Activated T-helper 17 cell treated with anti-CD3 and anti-CD28 coated beads, Interleukin-2, amount 50 U/mL, for 72 hours (primary cell): Measurements from ENCODE around the gene GRIA4. TPM values are rescaled to one million over a fixed set of nuclear protein-coding genes. Genes with fewer than 3 reads are reported as not detected.
"Not testable (repeated sequence)": the region's sequence is repeated elsewhere in the genome, so short reads cannot be mapped to it uniquely, and the experiment has no call there.

Experiments used
- ATAC-seq: fragments of 150-1000 bp; cut with Tn5 transposase; replicated peaks from 2 replicates; pipeline ENCODE4 v1.10.0; 2021; ENCODE audit warnings: mild to moderate bottlenecking, moderate library complexity
- H3K27ac Mint-ChIP-seq: one replicate; pipeline ENCODE4 v1.8.0; 2022; ENCODE audit warnings: mixed read lengths
- H3K27me3 Mint-ChIP-seq: one replicate; pipeline ENCODE4 v1.8.0; 2022; ENCODE audit warnings: mixed read lengths
- H3K36me3 Mint-ChIP-seq: one replicate; pipeline ENCODE4 v1.8.0; 2022; ENCODE audit warnings: low read depth, mild to moderate bottlenecking, mixed read lengths
- H3K4me1 Mint-ChIP-seq: one replicate; pipeline ENCODE4 v1.8.0; 2022; ENCODE audit warnings: mixed read lengths
- H3K4me3 Mint-ChIP-seq: one replicate; pipeline ENCODE4 v1.8.0; 2022; ENCODE audit warnings: mild to moderate bottlenecking, mixed read lengths
- H3K9me3 Mint-ChIP-seq: one replicate; pipeline ENCODE4 v1.8.0; 2022; ENCODE audit warnings: mixed read lengths
- total RNA-seq, 2 donors: library from RNA; stranded (reverse); gene quantifications; one replicate each; pipeline ENCODE4 v1.2.3, GENCODE V29; 2022

Gene GRIA4
- total RNA-seq, 2 donors from 2014 or later, result not detected

DNA sequence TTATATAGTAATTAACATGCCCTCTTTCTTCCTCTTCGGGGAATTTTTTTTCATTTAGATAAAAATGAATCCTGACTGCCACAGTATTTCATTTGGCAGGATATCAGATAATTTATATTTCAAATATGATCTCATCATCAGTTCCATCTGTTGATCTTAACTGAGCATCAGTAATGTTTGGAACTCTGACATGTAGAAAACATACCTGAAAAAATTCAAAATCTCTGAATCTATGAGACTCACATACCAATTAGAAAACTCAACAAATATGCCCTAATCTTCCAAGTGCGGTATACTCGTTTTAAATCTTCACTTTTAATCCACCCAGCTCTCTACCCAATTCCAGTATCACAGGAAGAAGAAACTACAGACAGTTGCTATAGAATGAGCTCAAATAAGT, 250.2 kb downstream of the GRIA4 start:
- ATAC-seq, result no peak
- no peaks in the 10 kb centered on the region for H3K4me1 Mint-ChIP-seq
- peaks cover 12% of the 10 kb centered on the region for H3K27me3 Mint-ChIP-seq
- H3K9me3 Mint-ChIP-seq, result no peaks in the 10 kb centered on the region
- no peak overlapping the region for H3K4me3 Mint-ChIP-seq
- no peaks in the 10 kb centered on the region for H3K36me3 Mint-ChIP-seq
- no peak overlapping the region for H3K27ac Mint-ChIP-seq

- Mint-ChIP-seq H3K27ac (no peak overlapping the region), H3K27me3 (peaks cover 10% of the 10 kb centered on the region), H3K9me3 (no peaks in the 10 kb centered on the region), H3K36me3 (no peaks in the 10 kb centered on the region), H3K4me3 (no peak overlapping the region), H3K4me1 (no peaks in the 10 kb centered on the region)
- ATAC-seq, result no peak
Measured at GRCh38 chr11:105861225-105861624, 251.4 kb downstream of the GRIA4 start.

- H3K9me3 Mint-ChIP-seq, result no peaks in the 10 kb centered on the region
Measured at GRCh38 chr11:105862736-105863367, 253.0 kb downstream of the GRIA4 start.

GRCh38 chr11:105863523-105863922, 253.7 kb downstream of the GRIA4 start:
- Mint-ChIP-seq H3K4me3 (no peak overlapping the region), H3K27ac (no peak overlapping the region), H3K9me3 (no peaks in the 10 kb centered on the region), H3K27me3 (peaks cover 16% of the 10 kb centered on the region), H3K4me1 (no peaks in the 10 kb centered on the region), H3K36me3 (no peaks in the 10 kb centered on the region)
- ATAC-seq, result no peak

More at GRCh38 chr11:105862736-105863367, 253.0 kb downstream of the GRIA4 start:
- Mint-ChIP-seq H3K36me3 (no peaks in the 10 kb centered on the region), H3K27me3 (peaks cover 12% of the 10 kb centered on the region), H3K27ac (no peak overlapping the region), H3K4me1 (no peaks in the 10 kb centered on the region), H3K4me3 (no peak overlapping the region)
- ATAC-seq, result no peak

DNA sequence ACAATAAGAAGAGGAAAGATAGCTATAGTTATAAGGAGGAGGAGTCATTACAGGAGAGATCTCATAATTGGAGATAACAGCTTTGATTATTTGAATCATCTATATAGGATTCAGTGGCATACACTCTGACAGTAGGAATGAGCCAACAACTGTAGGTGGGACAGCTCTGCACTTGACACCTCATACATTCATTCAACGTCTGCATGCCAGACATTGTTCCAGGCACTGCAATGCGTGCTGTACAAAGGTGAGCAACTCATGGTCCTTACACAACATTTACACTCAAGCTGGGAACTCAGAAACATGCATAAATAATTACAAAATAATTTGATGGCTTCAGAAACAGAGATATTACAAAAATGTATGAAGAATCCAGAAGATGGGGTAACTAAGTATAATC, 257.9 kb downstream of the GRIA4 start:
- no peak for ATAC-seq
- no peak overlapping the region for H3K4me3 Mint-ChIP-seq
- no peaks in the 10 kb centered on the region for H3K9me3 Mint-ChIP-seq
- peaks cover 21% of the 10 kb centered on the region for H3K27me3 Mint-ChIP-seq
- no peaks in the 10 kb centered on the region for H3K4me1 Mint-ChIP-seq
- no peak overlapping the region for H3K27ac Mint-ChIP-seq
- H3K36me3 Mint-ChIP-seq, result no peaks in the 10 kb centered on the region

DNA sequence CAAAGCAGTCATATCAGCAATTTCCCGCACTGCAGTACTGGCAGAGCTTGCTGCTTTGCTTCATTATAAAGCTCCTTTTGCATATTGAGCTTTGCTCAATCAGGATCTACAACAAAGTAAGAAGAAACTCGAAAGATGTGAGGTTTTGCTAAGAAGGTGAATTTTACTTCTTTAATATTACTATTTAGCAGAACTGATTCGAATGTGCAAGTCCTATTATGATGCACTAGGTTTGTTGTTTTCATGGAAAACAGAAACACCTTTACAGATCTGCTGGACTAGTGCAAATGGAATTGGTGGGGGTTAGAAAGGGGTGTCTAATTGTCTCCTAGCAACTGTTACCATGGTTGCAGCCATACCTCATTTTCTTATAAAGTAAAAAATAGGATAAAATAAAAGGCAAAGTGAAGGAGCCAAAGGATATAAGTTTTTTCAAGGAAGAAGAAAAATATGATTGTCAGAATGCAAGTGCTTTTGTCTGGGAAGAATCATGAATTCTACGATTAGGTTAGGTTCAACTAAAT, 259.0 kb downstream of the GRIA4 start:
- Mint-ChIP-seq H3K4me1 (no peaks in the 10 kb centered on the region), H3K9me3 (no peaks in the 10 kb centered on the region), H3K36me3 (no peaks in the 10 kb centered on the region), H3K27ac (no peak overlapping the region), H3K4me3 (no peak overlapping the region), H3K27me3 (peaks cover 20% of the 10 kb centered on the region)
- ATAC-seq, result no peak

DNA sequence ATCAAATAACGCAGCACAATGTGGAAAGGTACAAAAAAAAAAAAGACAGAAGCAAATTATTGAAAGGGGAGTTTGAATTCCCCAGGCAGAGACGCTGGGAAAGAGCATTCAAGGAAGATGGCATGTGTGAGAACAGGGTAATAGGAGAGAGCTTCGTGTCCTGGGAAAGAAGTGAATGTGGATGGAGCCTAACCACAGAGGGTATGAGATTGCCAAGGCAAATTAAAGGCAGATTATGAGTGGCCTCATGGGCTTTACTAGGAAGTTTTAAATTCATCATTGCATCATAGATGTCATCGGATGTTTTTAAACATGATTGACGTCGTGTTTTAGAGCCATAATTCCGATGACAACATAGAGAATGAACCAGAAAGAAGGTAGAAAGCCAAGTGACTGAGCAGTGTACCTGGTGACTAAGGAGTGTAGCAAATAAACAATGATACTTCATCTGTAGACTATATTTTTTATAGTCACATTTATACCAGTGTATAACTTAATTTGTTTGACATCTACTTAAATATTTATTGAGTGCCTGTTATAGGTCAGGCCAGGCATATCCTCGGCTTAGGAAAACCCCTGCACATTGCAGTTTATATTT, 260.7 kb downstream of the GRIA4 start:
- Mint-ChIP-seq H3K27ac (no peak overlapping the region), H3K27me3 (peaks cover 20% of the 10 kb centered on the region), H3K4me1 (no peaks in the 10 kb centered on the region), H3K4me3 (no peak overlapping the region), H3K36me3 (no peaks in the 10 kb centered on the region), H3K9me3 (no peaks in the 10 kb centered on the region)
- no peak for ATAC-seq

DNA sequence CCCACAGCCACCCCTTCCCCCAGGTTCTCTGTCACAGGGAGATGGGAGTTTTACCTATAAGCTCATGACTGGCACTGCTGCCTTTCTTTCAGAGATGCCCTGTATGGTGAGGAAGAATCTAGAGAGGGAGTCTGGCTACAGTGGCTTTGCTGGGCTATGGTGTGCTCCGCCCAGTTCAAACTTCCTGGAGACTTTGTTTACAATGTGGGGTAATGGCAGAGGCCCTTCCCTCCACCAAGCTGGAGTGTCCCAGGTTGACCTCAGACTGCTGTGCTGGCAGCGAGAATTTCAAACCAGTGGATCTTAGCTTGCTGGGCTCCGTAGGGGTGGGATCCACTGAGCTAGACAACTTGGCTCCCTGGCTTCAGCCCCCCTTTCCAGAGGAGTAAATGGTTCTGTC, 268.6 kb downstream of the GRIA4 start:
- no peaks in the 10 kb centered on the region for H3K9me3 Mint-ChIP-seq

DNA sequence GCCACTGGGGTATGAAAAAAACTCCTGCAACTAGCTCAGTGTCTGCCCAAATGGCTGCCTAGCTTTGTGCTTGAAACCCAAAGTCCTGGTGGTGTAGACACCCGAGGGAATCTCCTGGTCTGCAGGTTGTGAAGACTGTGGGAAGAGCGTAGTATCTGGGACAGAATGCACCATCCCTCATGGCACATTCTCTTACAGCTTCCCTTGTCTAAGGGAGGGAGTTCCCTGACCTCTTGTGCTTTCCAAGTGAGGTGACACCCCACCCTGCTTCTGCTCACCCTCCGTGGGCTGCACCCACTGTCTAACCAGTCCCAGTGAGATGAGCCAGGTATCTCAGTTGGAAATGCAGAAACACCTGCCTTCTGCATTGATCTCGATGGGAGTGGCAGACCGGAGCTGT, 269.1 kb downstream of the GRIA4 start:
- not testable (repeated sequence) for H3K27me3 Mint-ChIP-seq, H3K9me3 Mint-ChIP-seq, H3K27ac Mint-ChIP-seq, H3K4me3 Mint-ChIP-seq, H3K4me1 Mint-ChIP-seq, ATAC-seq, H3K36me3 Mint-ChIP-seq

More for the DNA sequence above, 268.6 kb downstream of the GRIA4 start:
- H3K4me1 Mint-ChIP-seq, result no peaks in the 10 kb centered on the region
- no peak for ATAC-seq
- no peak overlapping the region for H3K4me3 Mint-ChIP-seq
- H3K27me3 Mint-ChIP-seq, result peaks cover 6% of the 10 kb centered on the region
- H3K27ac Mint-ChIP-seq, result no peak overlapping the region
- no peaks in the 10 kb centered on the region for H3K36me3 Mint-ChIP-seq

- H3K9me3 Mint-ChIP-seq, result no peaks in the 10 kb centered on the region
- H3K4me1 Mint-ChIP-seq, result no peaks in the 10 kb centered on the region
- H3K36me3 Mint-ChIP-seq, result no peaks in the 10 kb centered on the region
- no peak overlapping the region for H3K27ac Mint-ChIP-seq
- no peak overlapping the region for H3K4me3 Mint-ChIP-seq
- ATAC-seq, result no peak
- H3K27me3 Mint-ChIP-seq, result peaks cover 6% of the 10 kb centered on the region
Measured at GRCh38 chr11:105881027-105881426, 271.2 kb downstream of the GRIA4 start.

DNA sequence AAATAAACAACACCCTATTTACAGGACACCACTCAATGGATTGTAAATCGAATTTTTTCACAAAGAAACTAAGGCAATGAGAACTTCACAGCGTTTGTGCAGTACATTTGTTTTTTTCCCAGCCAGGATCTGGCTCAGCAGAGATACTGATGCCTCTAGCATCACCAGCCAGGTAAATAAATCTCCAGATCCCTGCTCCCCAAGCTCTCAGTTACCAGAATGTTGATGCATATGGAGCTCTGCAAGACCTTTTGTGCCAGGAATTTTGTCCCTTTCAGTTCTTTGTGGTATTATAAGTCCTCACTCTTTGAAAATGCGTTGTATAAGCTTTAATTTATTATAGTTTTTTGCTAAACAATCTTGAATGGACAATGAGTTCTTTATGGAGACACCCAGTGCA, 274.6 kb downstream of the GRIA4 start:
- no peaks in the 10 kb centered on the region for H3K27me3 Mint-ChIP-seq
- no peaks in the 10 kb centered on the region for H3K4me1 Mint-ChIP-seq
- no peak overlapping the region for H3K27ac Mint-ChIP-seq
- no peaks in the 10 kb centered on the region for H3K9me3 Mint-ChIP-seq
- H3K36me3 Mint-ChIP-seq, result no peaks in the 10 kb centered on the region
- no peak overlapping the region for H3K4me3 Mint-ChIP-seq
- no peak for ATAC-seq

DNA sequence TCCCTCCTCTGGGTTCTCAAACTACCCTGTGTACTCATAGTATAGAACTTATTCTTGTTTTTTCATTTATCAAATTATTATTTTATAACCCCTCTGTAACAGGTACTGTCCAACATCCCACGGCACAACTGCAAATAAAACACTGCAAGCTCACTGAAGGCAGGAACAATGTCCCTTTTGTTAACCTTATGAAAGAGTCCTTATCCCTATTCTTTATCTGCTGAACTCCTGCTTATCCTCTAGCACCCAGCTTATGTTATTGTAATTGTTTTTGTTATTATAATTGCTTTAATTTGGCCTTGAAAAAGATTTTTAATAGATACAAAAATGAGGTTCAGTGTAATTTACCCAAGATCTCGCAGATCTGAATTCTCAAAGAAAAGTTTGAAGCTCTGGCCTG, 281.8 kb downstream of the GRIA4 start:
- ATAC-seq, result no peak
- Mint-ChIP-seq H3K27me3 (peaks cover 9% of the 10 kb centered on the region), H3K9me3 (no peaks in the 10 kb centered on the region), H3K36me3 (no peaks in the 10 kb centered on the region), H3K4me3 (no peak overlapping the region), H3K4me1 (no peaks in the 10 kb centered on the region), H3K27ac (no peak overlapping the region)

- peaks cover 9% of the 10 kb centered on the region for H3K27me3 Mint-ChIP-seq
- ATAC-seq, result no peak
- no peaks in the 10 kb centered on the region for H3K4me1 Mint-ChIP-seq
- no peaks in the 10 kb centered on the region for H3K36me3 Mint-ChIP-seq
- H3K4me3 Mint-ChIP-seq, result no peak overlapping the region
- H3K9me3 Mint-ChIP-seq, result no peaks in the 10 kb centered on the region
- H3K27ac Mint-ChIP-seq, result no peak overlapping the region
Measured at GRCh38 chr11:105897161-105897560, 287.3 kb downstream of the GRIA4 start.

GRCh38 chr11:105899772-105900171, 289.9 kb downstream of the GRIA4 start:
- no peaks in the 10 kb centered on the region for H3K4me1 Mint-ChIP-seq
- no peaks in the 10 kb centered on the region for H3K36me3 Mint-ChIP-seq
- H3K27me3 Mint-ChIP-seq, result peaks cover 8% of the 10 kb centered on the region
- no peak overlapping the region for H3K27ac Mint-ChIP-seq
- H3K9me3 Mint-ChIP-seq, result no peaks in the 10 kb centered on the region
- ATAC-seq, result no peak
- no peak overlapping the region for H3K4me3 Mint-ChIP-seq

DNA sequence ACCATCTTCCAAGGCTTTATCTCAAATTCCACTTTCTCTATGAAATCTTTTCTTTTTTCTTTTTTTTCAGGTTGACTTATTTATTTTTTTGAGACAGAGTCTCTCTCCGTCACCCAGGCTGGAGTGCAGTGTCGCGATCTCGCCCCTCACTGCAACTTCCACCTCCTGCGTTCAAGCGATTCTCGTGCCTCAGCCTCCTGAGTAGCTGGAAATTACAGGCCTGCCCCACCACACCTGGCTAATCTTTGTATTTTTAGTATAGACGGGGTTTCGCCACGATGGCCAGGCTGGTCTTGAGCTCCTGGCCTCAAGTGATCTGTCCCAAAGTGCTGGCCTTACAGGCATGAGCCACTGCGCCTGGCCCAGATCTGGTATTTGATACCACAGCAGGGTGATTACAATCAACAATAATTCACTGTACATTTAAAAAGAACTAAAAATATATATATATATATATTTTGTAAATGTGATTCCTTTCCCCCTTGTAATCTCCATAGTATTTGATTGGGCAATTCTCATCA, 290.7 kb downstream of the GRIA4 start:
- Mint-ChIP-seq H3K4me3 (no peak overlapping the region), H3K27ac (no peak overlapping the region)

More for the DNA sequence above, 290.7 kb downstream of the GRIA4 start:
- Mint-ChIP-seq H3K27me3 (peaks cover 8% of the 10 kb centered on the region), H3K9me3 (no peaks in the 10 kb centered on the region), H3K4me1 (no peaks in the 10 kb centered on the region), H3K36me3 (no peaks in the 10 kb centered on the region)
- ATAC-seq, result no peak
